ENCODE data around the gene GNAZ. TPM values are rescaled to one million over a fixed set of nuclear protein-coding genes. Genes with fewer than 3 reads are reported as not detected.

The GNAZ gene
- total and polyA plus RNA-seq, 12 donors: 3.0 to 70.8 (median 9.4) TPM

- peaks cover 18 to 28% of the 10 kb centered on the region in 2 donors for H3K4me1 ChIP-seq (replicated peaks in 1 of 2)
- no peak for DNase-seq
- H3K9me3 ChIP-seq (replicated peaks in 1 of 3): no peaks in the 10 kb centered on the region
- H3K4me3 ChIP-seq: no peak overlapping the region
- 82 to 100% (median 88%) methylated on average over 2 to 3 of the region's 3 CpGs for WGBS, 4 donors
- TF ChIP-seq POLR2A (IDR thresholded peaks at IDR 0.05) (no peak), CTCF (IDR thresholded peaks at IDR 0.05) (no peak)
- no peaks in the 10 kb centered on the region for H3K36me3 ChIP-seq (replicated peaks in 1 of 2)
- no peak overlapping the region for H3K27ac ChIP-seq
- no peaks in the 10 kb centered on the region for H3K27me3 ChIP-seq
- intact Hi-C loops (cut with DNase I): no loop called here
Measured at GRCh38 chr22:23101524-23101923, 31.2 kb downstream of the GNAZ start.

- Histone ChIP-seq H3K27ac (no peak overlapping the region), H3K9me3 (replicated peaks in 1 of 3) (no peaks in the 10 kb centered on the region)
- 94 to 99% (median 95%) methylated on average over 5 to 10 of the region's 10 CpGs for WGBS, 4 donors
Measured at GRCh38 chr22:23102002-23102655, 31.8 kb downstream of the GNAZ start.

DNA sequence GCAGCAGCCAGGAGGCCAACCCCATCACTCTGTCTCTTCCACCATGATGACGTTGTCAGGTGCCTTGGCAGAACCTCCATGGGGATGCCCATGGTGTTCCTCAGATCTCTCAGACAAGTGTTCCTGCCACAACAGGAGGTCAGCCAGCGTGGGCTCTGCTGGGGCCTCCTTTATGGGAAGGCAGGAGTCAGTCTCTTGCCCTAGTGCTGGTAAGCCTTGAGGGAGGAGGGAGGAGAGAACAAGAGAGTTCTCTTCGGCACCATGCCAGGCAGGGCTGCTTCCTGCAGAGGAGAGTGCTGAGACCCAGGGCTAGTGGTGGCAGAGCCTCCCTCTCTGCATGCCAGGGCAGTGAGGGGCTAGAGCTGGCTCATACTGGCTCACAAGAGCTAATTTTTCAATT is 32.5 kb downstream of the GNAZ start:
- TF ChIP-seq POLR2A (IDR thresholded peaks at IDR 0.05): no peak
- no peak for TF ChIP-seq CTCF (IDR thresholded peaks at IDR 0.05)
- Histone ChIP-seq H3K4me1 (replicated peaks in 1 of 2) (peaks cover 17 to 24% of the 10 kb centered on the region in 2 donors), H3K9me3 (replicated peaks in 1 of 3) (no peaks in the 10 kb centered on the region), H3K36me3 (replicated peaks in 1 of 2) (no peaks in the 10 kb centered on the region), H3K4me3 (no peak overlapping the region), H3K27ac (no peak overlapping the region), H3K27me3 (no peaks in the 10 kb centered on the region)
- no peak for DNase-seq
- intact Hi-C loops (cut with DNase I): no loop called here
- WGBS, 4 donors: 81 to 89% (median 82%) methylated on average over 3 of the region's 3 CpGs; no CpG with 5 or more reads in 1 of the 4 donors

More at GRCh38 chr22:23102002-23102655, 31.8 kb downstream of the GNAZ start:
- Histone ChIP-seq H3K4me3 (no peak overlapping the region), H3K27me3 (no peaks in the 10 kb centered on the region), H3K36me3 (replicated peaks in 1 of 2) (no peaks in the 10 kb centered on the region), H3K4me1 (replicated peaks in 1 of 2) (peaks cover 18 to 28% of the 10 kb centered on the region in 2 donors)
- no peak for DNase-seq
- intact Hi-C loops (cut with DNase I): no loop called here
- TF ChIP-seq POLR2A (IDR thresholded peaks at IDR 0.05) (no peak), CTCF (IDR thresholded peaks at IDR 0.05) (no peak)

DNA sequence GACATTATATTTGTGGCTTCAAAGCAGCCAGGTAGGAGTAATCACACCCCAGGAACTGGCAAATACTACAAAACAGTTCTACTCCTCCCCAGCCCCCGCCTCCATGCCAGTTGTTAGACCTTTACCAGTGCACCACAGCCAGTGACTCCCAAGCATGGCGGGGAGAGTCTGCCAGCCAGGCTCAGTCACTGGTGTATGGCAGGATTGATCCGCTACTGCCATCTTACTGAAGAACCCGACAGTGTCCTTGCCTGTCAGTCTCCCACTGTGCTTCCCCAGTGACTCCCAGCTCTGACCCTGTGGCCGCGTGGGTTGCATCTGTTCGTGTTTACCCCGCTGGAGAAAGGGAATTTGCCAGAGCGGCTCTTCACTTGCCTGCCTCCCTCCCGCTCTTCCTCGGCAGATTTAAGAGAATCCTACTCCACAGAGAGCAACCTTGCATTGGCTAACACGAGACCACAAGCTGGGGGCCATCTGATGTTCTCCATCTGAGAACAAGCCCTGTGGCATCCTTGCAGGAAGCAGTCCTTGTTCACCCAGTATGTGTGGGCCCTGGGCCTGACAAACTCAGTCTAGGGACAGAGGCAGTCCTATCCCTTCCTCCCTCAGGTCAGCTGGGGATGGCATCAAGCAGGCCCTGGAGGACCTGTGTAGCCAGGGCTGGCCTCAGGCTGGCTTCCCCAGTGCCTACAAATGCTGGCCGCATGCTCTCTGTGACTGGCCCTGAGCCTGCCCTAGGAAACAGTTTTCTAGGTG is 33.1 kb downstream of the GNAZ start:
- WGBS, 4 donors: 88 to 93% (median 91%) methylated on average over 9 to 13 of the region's 13 CpGs
- DNase-seq: no peak
- no peaks in the 10 kb centered on the region for H3K27me3 ChIP-seq
- no peaks in the 10 kb centered on the region for H3K9me3 ChIP-seq (replicated peaks in 1 of 3)
- peaks cover 11 to 18% of the 10 kb centered on the region in 2 donors for H3K4me1 ChIP-seq (replicated peaks in 1 of 2)
- H3K4me3 ChIP-seq: no peak overlapping the region
- intact Hi-C loops (cut with DNase I): no loop called here
- no peak for TF ChIP-seq POLR2A (IDR thresholded peaks at IDR 0.05)
- no peak for TF ChIP-seq CTCF (IDR thresholded peaks at IDR 0.05)
- no peak overlapping the region for H3K27ac ChIP-seq
- H3K36me3 ChIP-seq (replicated peaks in 1 of 2): no peaks in the 10 kb centered on the region
